Heart left ventricle (tissue), 16 donors: ENCODE results near the gene CDH23. TPM values are rescaled to one million over a fixed set of nuclear protein-coding genes. Genes with fewer than 3 reads are reported as not detected.
A peak's percentile ranks its signal among the peaks of the same experiment; 100 is the strongest.

Source experiments
- ATAC-seq, 4 donors: fragments of 200-7000 bp; cut with Tn5 transposase; one replicate each; pipeline ENCODE4 v1.9.1; 2020 to 2022; ENCODE audit warnings: moderate library complexity in 4 of 4, mild to moderate bottlenecking in 3 of 4, moderate number of reproducible peaks in 1 of 4
- DNase-seq, 5 donors: peaks; one replicate each; pipeline ENCODE4 v3.0.0-alpha.2; 2020
- H3K27ac ChIP-seq, 12 donors: fragments of 200-600 bp; sonication (generic) in 4 of 12; one replicate each; pipeline versions ENCODE4 v1.5.0 to v1.8.0; 2016 to 2022; ENCODE audit warnings: mild to moderate bottlenecking in 2 of 12
- H3K27me3 ChIP-seq, 9 donors: fragments of 200-600 bp; sonication (generic) in 2 of 9; one replicate each; pipeline versions ENCODE4 v1.5.1 to v1.8.0; 2016 to 2022; ENCODE audit warnings: mild to moderate bottlenecking in 3 of 9
- H3K36me3 ChIP-seq, 9 donors: fragments of 200-600 bp; sonication (generic) in 2 of 9; one replicate each; pipeline versions ENCODE4 v1.5.0 to v1.8.0; 2018 to 2022; ENCODE audit warnings: mild to moderate bottlenecking in 2 of 9
- H3K4me1 ChIP-seq, 12 donors: fragments of 200-600 bp; sonication (generic) in 4 of 12; one replicate each; pipeline versions ENCODE4 v1.5.0 to v1.8.0; 2016 to 2022; ENCODE audit warnings: mild to moderate bottlenecking in 3 of 12
- H3K4me3 ChIP-seq, 12 donors: fragments of 200-600 bp; sonication (generic) in 4 of 12; one replicate each; pipeline versions ENCODE4 v1.5.0 to v1.8.0; 2017 to 2022; ENCODE audit warnings: mild to moderate bottlenecking in 9 of 12, moderate library complexity in 4 of 12
- H3K9me3 ChIP-seq, 12 donors: fragments of 200-600 bp; sonication (generic) in 4 of 12; one replicate each; pipeline versions ENCODE4 v1.5.0 to v1.8.0; 2016 to 2022; ENCODE audit warnings: mild to moderate bottlenecking in 1 of 12
- POLR2A ChIP-seq, 2 donors: fragments of 450-650 bp; IDR thresholded peaks; one replicate each; pipeline ENCODE4 v1.6.1; 2017; ENCODE audit warnings: antibody characterized with exemption in 2 of 2, mild to moderate bottlenecking in 2 of 2, moderate library complexity in 2 of 2
- WGBS, 4 donors: extraction: QIAGEN DNeasy Blood & Tissue Kit in 2 of 4; methylation state at CpG; one replicate each; pipeline versions ENCODE4 v1.1.5 to v1.1.7; 2013 to 2018; 5-methylcytosine and 5-hydroxymethylcytosine counted together
- intact Hi-C, 10 donors: fragments of 100-400 bp; cut with DNase I; formaldehyde crosslinking; loops; one replicate each; pipeline versions ENCODE4 v1.11.1 to v1.14.2; 2022
- polyA plus RNA-seq, 2 donors: library from polyadenylated mRNA; stranded (reverse); fragments of 200-250 nt; gene quantifications; one replicate each; pipeline ENCODE4 v1.2.3, GENCODE V29; 2013
- total RNA-seq, 9 donors: library from RNA; depleted of rRNA in 2 of 9; stranded (reverse); fragments of >200 nt in 2 of 9; fragmentation: NEBNext Ultra II Directional in 3 of 9; extraction: Animal tissue kit (Norgen Biotek cat#: 25700) in 3 of 9; gene quantifications; one replicate each; pipeline versions ENCODE4 v1.1.0 to v1.2.4, GENCODE V29; 2016 to 2023
- TF ChIP-seq, protein P1 (sequence below), 12 donors: fragments of 200-600 bp; sonication (generic) in 4 of 12; IDR thresholded peaks; one replicate each; pipeline versions ENCODE4 v1.5.0 to v1.8.0; 2018 to 2022; ENCODE audit warnings: antibody characterized with exemption in 12 of 12, mild to moderate bottlenecking in 5 of 12
- donor health status: ischemic (EF 13 %, LVEDD 7.1; RV severe dilation, severe dysfunction).
- donor health status: healthy with polysubstance abuse.
- donor health status: DM: no; HTN: yes; CAD: no.
- donor health status: DM: no; HTN: no; CAD: no.
- donor health status: ischemic (EF 25% LVEDD 6.9; RV normal size, moderate dysfunction).
- donor health status: ischemic (EF 25% LVEDD 5.7; RV mildly dilated, moderate dysfunction).
- donor health status: healthy.
- donor health status: DM: yes; HTN: yes; CAD: no.
- donor health status: ischemic (EF 35%, LVEDD 5.7; RV mildly dilated, moderate dysfunction).
- donor health status: nonischemic (EF 11% LVEDD 7.7; RV severe dilation, severe dysfunction).
- donor health status: DM: yes; HTN: yes; CAD: no.
- donor health status: PGD.
- donor health status: ischemic (EF 29% LVEDD 5.4; RV normal size, mild dysfunction).
- donor health status: nonischemic (EF 23%, LVEDD 6.1; RV moderate dilation, normal function).

Gene CDH23
- total and polyA plus RNA-seq, 11 donors = 1.2 to 8.6 (median 3.9) TPM

DNA sequence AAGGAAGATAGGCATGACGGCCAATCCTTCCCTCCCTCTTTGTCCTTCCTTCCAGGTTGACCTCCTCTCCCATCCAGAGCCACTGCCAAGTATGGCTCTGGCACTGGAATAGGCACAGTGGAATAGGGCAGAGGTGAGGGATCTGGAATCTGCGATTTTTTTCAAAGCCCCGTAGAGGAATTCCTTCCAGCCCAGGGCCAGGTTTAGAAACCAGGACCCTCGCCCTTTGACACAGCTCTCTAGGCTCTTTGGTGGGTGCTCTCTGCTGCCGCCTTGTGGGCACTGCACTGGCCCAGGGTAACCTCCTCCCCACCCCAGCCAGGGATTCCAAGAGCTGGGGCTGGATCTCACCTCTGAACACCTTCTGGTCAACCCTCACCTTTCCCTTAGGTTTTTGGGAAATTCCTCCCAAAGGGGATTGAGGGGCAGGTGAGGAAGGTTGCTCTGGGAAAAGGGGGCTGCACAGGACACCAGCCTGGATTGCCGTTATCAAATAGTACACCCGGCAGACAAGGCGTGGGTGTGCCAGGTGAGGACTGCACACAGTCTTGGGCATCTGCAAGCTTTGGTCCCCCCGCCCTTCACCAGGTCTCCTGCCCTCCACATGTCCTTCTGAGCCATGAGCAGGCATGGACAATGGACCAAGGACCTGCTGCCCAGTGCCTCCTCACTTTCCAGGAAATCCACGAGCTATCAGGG is 300.1 kb downstream of the CDH23 start:
- intact Hi-C loops = loop anchor here in 3 of 10 donors (1.0 to 5.0 kb wide), 4 partner anchors 34 to 384 kb away; partner anchors contain the start of gene CDH23 (in 2 of the 3)
- ATAC-seq = peak; percentile 54 to 73 (median 62)
- peaks cover 0 to 67% (median 36%) of the 10 kb centered on the region in 12 donors for H3K4me1 ChIP-seq
- no peaks in the 10 kb centered on the region for H3K36me3 ChIP-seq
- peaks cover 0 to under 1% (median 0%) of the 10 kb centered on the region in 12 donors for H3K9me3 ChIP-seq
- peak; percentile 53 to 83 (median 59) for DNase-seq
- 50 to 55% (median 52%) methylated on average over 10 of the region's 10 CpGs for WGBS, 4 donors
- no peak overlapping the region for H3K4me3 ChIP-seq
- TF ChIP-seq, protein P1, sequence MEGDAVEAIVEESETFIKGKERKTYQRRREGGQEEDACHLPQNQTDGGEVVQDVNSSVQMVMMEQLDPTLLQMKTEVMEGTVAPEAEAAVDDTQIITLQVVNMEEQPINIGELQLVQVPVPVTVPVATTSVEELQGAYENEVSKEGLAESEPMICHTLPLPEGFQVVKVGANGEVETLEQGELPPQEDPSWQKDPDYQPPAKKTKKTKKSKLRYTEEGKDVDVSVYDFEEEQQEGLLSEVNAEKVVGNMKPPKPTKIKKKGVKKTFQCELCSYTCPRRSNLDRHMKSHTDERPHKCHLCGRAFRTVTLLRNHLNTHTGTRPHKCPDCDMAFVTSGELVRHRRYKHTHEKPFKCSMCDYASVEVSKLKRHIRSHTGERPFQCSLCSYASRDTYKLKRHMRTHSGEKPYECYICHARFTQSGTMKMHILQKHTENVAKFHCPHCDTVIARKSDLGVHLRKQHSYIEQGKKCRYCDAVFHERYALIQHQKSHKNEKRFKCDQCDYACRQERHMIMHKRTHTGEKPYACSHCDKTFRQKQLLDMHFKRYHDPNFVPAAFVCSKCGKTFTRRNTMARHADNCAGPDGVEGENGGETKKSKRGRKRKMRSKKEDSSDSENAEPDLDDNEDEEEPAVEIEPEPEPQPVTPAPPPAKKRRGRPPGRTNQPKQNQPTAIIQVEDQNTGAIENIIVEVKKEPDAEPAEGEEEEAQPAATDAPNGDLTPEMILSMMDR (IDR thresholded peaks at IDR 0.05) = peak; percentile 73 to 93 (median 82)
- no peak for TF ChIP-seq POLR2A (IDR thresholded peaks at IDR 0.05)
- H3K27me3 ChIP-seq = no peaks in the 10 kb centered on the region
- H3K27ac ChIP-seq = no peak overlapping the region

DNA sequence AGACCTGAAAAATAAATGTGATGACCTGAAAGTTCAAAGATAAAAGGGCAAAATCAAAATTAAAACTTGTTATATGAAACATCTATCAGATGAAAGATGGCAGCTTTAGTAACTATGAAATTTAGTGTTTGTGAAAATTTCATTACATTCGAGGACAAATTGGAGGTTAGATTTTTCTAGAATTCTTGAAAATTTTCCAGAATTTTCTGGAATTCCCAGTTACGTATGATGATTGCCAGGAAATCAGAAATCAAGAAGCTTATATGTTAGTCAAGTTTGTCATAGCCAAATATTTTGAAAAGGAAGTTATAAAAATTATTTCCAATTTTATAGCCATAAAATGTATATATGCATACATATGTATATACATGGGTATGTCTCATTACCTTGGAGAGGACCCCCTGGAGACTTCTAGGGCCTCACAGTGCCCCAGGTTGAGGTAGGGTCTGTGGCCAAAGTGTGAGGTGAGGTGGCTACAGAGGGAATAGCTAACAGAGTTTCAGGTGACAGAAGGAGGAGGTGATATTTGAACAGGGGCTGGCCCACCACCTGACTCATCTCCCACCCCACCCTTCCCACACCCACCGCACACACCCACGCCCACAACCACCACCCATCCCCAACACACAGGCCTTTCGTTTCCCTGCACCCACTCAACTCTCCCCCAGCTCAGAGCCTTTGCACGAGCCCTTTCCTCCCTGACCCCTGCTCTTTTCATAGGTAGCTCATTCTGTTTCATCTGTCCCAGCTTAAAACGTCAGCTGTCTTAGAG is 301.4 kb downstream of the CDH23 start:
- no peak for ATAC-seq
- intact Hi-C loops = loop anchor here in 2 of 10 donors (5.0 kb wide), 3 partner anchors 36 to 386 kb away; partner anchors contain the start of gene CDH23 (in 1 of the 2)
- no peak for TF ChIP-seq POLR2A (IDR thresholded peaks at IDR 0.05)
- TF ChIP-seq, protein P1 (IDR thresholded peaks at IDR 0.05) = no peak
- Histone ChIP-seq H3K4me1 (peaks cover 0 to 60% (median 32%) of the 10 kb centered on the region in 12 donors), H3K4me3 (no peak overlapping the region), H3K27me3 (no peaks in the 10 kb centered on the region), H3K9me3 (no peaks in the 10 kb centered on the region), H3K27ac (no peak overlapping the region), H3K36me3 (no peaks in the 10 kb centered on the region)
- no peak for DNase-seq
- 84 to 90% (median 85%) methylated on average over 7 of the region's 7 CpGs for WGBS, 4 donors

DNA sequence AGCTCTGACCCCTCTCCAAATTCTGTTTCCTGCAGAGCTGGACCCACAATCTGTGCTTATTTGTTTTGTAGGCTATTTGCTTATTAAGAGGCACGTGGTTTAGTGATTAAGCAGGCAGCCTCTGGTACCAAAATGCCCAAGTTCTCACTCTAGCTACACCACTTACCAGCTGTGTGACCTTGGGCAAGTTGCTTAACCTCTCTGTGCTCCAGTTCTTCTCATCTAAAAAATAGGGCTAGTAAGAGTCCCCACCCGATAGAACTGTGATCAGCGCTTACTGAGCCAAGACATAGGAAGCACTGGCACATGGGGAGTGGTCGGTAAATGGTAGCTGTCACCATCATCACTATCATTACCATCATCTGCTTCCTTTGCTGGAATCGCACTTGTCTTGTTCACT is 302.0 kb downstream of the CDH23 start:
- peaks cover 0 to 53% (median 28%) of the 10 kb centered on the region in 12 donors for H3K4me1 ChIP-seq
- no peaks in the 10 kb centered on the region for H3K36me3 ChIP-seq
- H3K9me3 ChIP-seq = no peaks in the 10 kb centered on the region
- no peaks in the 10 kb centered on the region for H3K27me3 ChIP-seq
- DNase-seq (no peak), ATAC-seq (no peak)
- H3K27ac ChIP-seq = no peak overlapping the region
- 87 to 92% (median 90%) methylated on average over 5 of the region's 5 CpGs for WGBS, 4 donors
- TF ChIP-seq POLR2A (IDR thresholded peaks at IDR 0.05) = no peak
- TF ChIP-seq, protein P1 (IDR thresholded peaks at IDR 0.05) = no peak
- no peak overlapping the region for H3K4me3 ChIP-seq
- intact Hi-C loops = loop anchor here in 2 of 10 donors (5.0 kb wide), 3 partner anchors 36 to 386 kb away; partner anchors contain the start of gene CDH23 (in 1 of the 2)
